Left colon (tissue), 2 donors: ENCODE results near the gene CHST8. TPM values are rescaled to one million over a fixed set of nuclear protein-coding genes. Genes with fewer than 3 reads are reported as not detected.
"Not testable (repeated sequence)": the region's sequence is repeated elsewhere in the genome, so short reads cannot be mapped to it uniquely, and the experiment has no call there.

Experiments used
- ATAC-seq: fragments of 200-7000 bp; cut with Tn5 transposase; one replicate; pipeline ENCODE4 v1.9.1; 2020; ENCODE audit warnings: mild to moderate bottlenecking, moderate library complexity
- DNase-seq, 2 donors: peaks; one replicate each; pipeline ENCODE4 v3.0.0-alpha.2; 2020
- intact Hi-C, 2 donors: fragments of 100-400 bp; cut with DNase I in 1 of 2; cut with micrococcal nuclease in 1 of 2; formaldehyde crosslinking; loops; one replicate each; pipeline versions ENCODE4 v1.11.2 to v1.14.0; 2022; cut with DNase I, micrococcal nuclease
- total RNA-seq, 2 donors: library from RNA; stranded (reverse); fragmentation: NEBNext Ultra II Directional; extraction: Animal tissue kit (Norgen Biotek cat#: 25700); gene quantifications; one replicate each; pipeline ENCODE4 v1.2.1, GENCODE V29; 2021
- donor health status: DM: no; HTN: no; CAD: no.
- donor health status: DM: yes; HTN: yes; CAD: no.

The CHST8 gene
- total RNA-seq, 2 donors from 2014 or later = not detected

GRCh38 chr19:33638167-33639034, 16.6 kb downstream of the CHST8 start:
- ATAC-seq (no peak), DNase-seq (no peak)
- intact Hi-C loops = no loop called here

GRCh38 chr19:33639035-33639681, 17.4 kb downstream of the CHST8 start:
- ATAC-seq (no peak), DNase-seq (no peak)
- intact Hi-C loops = no loop called here

DNA sequence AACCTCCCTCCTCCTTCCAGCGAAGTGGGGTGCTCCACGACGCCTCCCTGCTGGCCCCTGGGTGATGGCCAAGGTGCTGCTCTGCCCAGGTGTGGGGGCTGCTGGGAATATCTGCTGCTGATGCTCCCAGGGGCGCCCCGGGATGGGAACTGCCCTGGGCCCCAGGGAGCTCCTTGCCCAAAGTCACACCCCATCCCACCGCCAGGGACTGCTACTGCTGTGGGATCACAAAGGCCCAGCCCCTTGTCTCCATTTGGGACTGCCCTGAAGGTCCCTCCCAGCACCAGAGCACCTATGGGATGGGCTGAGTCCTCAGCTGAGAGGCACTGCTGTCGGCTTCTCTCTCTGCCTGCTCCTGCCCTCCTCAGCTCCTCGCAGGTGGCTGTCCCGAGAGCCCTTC, 19.0 kb downstream of the CHST8 start:
- intact Hi-C loops = no loop called here
- DNase-seq (no peak), ATAC-seq (no peak)

DNA sequence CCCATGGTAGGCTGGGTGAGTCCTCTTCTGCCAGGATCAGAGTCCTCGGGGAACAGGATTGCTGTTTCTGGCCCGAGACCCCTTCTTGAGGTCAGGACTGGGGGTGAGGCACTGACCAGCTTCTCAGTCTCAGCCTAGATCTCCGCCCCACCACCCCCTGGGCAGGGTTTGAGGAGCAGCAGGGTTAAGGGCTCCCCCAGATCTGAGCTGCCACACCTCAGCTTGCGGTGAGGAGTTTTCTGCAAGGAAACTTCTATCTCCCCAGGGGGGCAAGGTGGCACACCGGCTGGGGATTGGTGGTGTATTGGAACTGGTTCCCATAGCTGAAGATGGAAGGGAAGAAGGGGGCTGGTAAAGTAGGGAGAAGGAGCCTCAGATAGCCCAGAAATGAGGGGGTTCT, 19.5 kb downstream of the CHST8 start:
- no peak for DNase-seq
- ATAC-seq = no peak
- intact Hi-C loops = no loop called here

- intact Hi-C loops = no loop called here
- ATAC-seq = no peak
- DNase-seq = no peak
Measured at GRCh38 chr19:33641956-33642498, 20.3 kb downstream of the CHST8 start.

DNA sequence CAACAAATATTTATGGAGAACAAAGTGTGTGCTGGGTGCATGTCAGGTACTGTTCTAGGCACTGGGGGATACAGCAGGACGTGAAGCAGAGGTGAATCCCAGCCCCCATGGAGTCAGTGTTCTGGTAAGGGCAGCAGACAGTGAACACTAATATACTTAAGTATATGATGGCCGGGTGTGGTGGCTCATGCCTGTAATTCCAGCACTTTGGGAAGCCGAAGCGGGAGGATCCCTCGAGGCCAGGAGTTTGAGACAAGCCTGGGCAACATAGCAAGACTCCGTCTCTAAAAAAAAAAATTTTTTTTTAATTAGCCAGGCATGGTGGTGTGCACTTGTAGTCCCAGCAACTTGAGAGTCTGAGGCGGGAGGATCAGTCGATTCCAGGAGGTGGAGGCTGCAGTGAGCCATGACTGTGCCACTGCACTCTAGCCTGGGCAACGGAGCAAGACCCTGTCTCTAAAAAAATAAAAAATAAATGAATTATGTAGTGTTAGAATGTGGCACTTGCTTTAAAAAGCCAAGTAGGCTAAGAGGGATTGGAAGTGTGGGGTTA, 22.6 kb downstream of the CHST8 start:
- no peak for ATAC-seq
- DNase-seq = no peak
- intact Hi-C loops = no loop called here

DNA sequence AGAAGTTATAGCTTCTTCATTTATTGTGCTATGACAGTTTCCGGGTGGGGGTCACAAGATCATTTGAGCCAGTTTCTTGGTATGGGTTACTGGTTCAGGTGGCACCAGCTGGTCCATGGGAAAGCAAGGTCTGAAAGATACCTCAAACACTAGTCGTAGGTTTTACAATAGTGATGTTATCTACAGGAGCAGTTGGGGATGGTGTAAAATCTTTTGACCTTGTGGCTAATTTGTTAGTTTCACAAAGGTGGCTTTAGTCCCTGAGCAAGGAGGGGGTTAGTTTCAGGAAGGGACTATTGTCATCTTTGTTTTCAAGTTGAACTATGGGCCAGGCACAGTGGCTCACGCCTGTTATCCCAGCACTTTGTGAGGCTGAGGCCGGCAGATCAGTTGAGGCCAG, 24.6 kb downstream of the CHST8 start:
- DNase-seq (no peak), ATAC-seq (no peak)
- intact Hi-C loops = no loop called here

- ATAC-seq (no peak), DNase-seq (no peak)
- intact Hi-C loops = no loop called here
Measured at GRCh38 chr19:33647146-33647545, 25.4 kb downstream of the CHST8 start.

- intact Hi-C loops = no loop called here
- DNase-seq (no peak), ATAC-seq (no peak)
Measured at GRCh38 chr19:33649627-33650305, 28.0 kb downstream of the CHST8 start.

- intact Hi-C loops = no loop called here
- ATAC-seq = no peak
- no peak for DNase-seq
Measured at GRCh38 chr19:33653684-33654083, 31.9 kb downstream of the CHST8 start.

GRCh38 chr19:33654840-33655508, 33.2 kb downstream of the CHST8 start:
- intact Hi-C loops = no loop called here
- no peak for ATAC-seq
- DNase-seq = no peak

DNA sequence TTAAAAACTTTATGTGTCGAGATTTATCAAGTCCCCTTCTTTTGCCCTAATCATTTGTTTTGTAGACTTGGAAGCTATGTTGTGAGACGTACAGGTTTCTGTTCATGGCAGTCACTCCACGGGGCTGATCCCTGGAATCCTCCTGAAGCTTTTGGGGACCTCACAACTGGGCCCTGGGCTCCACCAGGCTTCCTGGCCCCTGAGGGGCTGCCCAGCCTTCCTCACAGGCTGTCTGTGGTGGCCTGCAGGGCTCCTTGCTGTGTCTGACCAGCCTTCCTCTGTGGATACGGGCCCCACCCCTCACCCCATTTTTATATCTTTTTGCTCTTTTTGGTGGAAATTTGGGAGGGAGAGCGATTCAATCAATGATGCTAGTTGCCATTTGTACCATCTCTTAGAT, 38.1 kb downstream of the CHST8 start:
- DNase-seq (no peak), ATAC-seq (no peak)
- intact Hi-C loops = no loop called here

- DNase-seq = no peak
- no peak for ATAC-seq
- intact Hi-C loops = no loop called here
Measured at GRCh38 chr19:33660410-33661124, 38.8 kb downstream of the CHST8 start.

DNA sequence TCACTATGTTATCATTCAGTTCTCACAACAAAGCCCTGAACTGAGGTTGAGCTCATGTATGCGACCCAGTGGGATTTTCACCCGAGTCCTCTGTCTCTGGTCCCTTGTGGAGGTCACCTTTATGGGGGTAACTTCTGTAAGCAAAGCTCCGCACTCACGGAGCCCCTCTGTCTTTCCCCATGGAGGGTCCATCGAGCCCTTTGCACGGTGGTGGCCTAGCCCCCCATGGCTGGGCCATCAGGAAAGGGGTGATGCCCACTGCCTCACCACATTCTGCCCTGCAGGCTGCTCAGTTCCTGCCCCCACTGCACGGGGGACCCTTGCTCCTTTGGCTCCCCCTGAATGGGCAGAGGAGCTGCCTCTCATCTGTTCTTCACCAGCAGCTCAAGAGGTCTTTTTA, 39.6 kb downstream of the CHST8 start:
- no peak for ATAC-seq
- intact Hi-C loops = no loop called here

DNA sequence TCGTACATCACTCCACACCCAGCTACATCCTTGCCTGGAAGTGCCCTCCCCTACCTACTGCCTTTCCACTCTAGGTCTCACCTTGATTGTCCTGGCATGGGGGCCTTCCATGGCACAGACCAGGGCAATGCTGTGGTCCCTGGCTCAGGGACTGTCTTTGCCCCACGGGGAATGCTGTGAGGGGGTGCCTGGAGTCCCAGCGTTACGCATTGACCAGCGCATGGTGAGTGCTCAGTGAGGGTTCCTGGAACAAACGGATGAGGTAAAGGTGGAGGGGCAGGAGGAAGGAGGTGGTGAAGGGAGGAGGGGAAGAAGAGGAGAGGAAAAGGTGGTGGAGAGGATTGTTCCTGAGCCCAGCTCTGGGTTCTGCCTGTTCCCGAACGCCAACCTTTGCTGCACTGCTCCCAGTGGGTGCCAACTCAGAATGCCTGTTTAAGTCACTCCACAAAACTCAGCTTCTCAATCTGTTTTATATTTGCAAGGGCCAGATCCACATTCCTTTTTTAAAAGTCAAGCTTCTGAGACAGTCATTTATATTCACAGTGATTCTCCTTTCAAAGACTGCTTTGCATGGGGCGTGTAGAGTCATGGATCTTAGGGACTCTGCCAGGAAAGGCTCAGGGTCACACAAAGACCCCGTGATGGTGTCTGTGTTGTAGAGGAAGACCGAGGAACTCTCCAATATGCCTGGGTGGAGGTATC, 40.8 kb downstream of the CHST8 start:
- intact Hi-C loops = no loop called here
- no peak for DNase-seq
- no peak for ATAC-seq

More for the DNA sequence above, 39.6 kb downstream of the CHST8 start:
- DNase-seq = no peak

DNA sequence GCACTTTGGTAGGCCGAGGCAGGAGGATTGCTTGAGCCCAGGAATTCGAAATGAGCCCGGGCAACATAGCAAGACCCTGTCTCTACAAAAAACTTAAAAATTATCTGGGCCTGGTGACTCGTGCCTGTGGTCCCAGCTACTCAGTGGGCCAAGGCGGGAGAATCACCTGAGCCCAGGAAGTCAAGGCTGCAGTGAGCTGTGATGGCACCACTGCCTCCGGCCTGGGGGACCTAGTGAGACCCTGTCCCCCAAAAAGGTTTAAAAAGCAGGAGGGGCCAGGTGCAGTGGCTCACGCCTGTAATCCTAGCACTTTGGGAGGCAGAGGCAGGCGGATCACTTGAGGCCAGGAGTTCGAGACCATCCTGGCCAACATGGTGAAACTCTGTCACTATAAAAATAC, 41.6 kb downstream of the CHST8 start:
- ATAC-seq, DNase-seq, intact Hi-C loops: not testable (repeated sequence)

DNA sequence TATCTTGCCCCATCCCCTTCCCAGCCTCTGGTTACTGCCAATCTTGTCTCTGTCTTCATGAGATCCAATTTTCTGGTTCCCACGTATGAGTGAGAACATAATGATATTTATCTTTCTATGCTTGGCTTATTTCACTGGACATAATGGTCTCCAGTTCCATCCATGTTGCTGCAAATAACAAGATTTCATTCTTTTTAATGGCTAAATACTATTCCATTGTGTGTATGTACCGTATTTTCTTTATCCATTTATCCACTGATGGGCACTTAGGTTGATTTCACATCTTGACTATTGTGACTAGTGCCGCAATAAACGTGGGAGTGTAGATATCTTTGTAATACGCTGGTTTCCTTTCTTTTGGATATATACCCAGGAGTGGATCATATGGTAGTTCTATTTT, 43.0 kb downstream of the CHST8 start:
- intact Hi-C loops = no loop called here

More for the DNA sequence above, 43.0 kb downstream of the CHST8 start:
- no peak for ATAC-seq
- no peak for DNase-seq
